K562 (cell line): ENCODE measurements around the gene PPP2R3C. TPM values are rescaled to one million over a fixed set of nuclear protein-coding genes. Genes with fewer than 3 reads are reported as not detected.

Experiments
- ARHGAP35 ChIP-seq: fragments of 450-650 bp; IDR thresholded peaks from 2 replicates; pipeline ENCODE4 v1.6.1; 2018; ENCODE audit not compliant: partially characterized antibody
- ATF2 ChIP-seq: sonication (generic); formaldehyde crosslinking; IDR thresholded peaks from 2 replicates; pipeline ENCODE4 v1.8.1; 2022; ENCODE audit warnings: missing genetic modification reagents
- ATF3 ChIP-seq, 2 experiments: fragments of 450-650 bp in 1 of 2; sonication (generic) in 1 of 2; formaldehyde crosslinking in 1 of 2; IDR thresholded peaks in 1 of 2; conservative IDR thresholded peaks in 1 of 2; 2 replicates each; pipeline versions ENCODE4 v1.6.1 to v1.8.1; 2016 to 2023; ENCODE audit warnings: mild to moderate bottlenecking in 2 of 2, moderate library complexity in 2 of 2, inconsistent platforms in 1 of 2, missing genetic modification reagents in 1 of 2
- BHLHE40 ChIP-seq: IDR thresholded peaks from 2 replicates; pipeline ENCODE4 v1.6.1; 2011; ENCODE audit warnings: low read length, improper control_type of control experiment
- CC2D1A ChIP-seq: fragments of 450-650 bp; IDR thresholded peaks from 2 replicates; pipeline ENCODE4 v1.6.1; 2017; ENCODE audit warnings: mild to moderate bottlenecking
- CREB5 ChIP-seq: fragments of 250-450 bp; sonication (Bioruptor Pico); IDR thresholded peaks from 2 replicates; pipeline ENCODE4 v1.5.0; 2020; ENCODE audit warnings: mild to moderate bottlenecking
- EP300 ChIP-seq: IDR thresholded peaks from 2 replicates; pipeline ENCODE4 v1.6.1; 2012; ENCODE audit warnings: low read length, improper control_type of control experiment
- HLTF ChIP-seq: fragments of 450-650 bp; IDR thresholded peaks from 2 replicates; pipeline ENCODE4 v1.6.1; 2016
- IRF1 ChIP-seq: sonication (generic); formaldehyde crosslinking; IDR thresholded peaks from 2 replicates; pipeline ENCODE4 v1.8.0; 2022; ENCODE audit warnings: missing genetic modification reagents, mild to moderate bottlenecking, borderline replicate concordance
- NCOA1 ChIP-seq: fragments of 450-650 bp; IDR thresholded peaks from 2 replicates; pipeline ENCODE4 v1.6.1; 2016; ENCODE audit warnings: low read depth
- SP2 ChIP-seq: IDR thresholded peaks from 2 replicates; pipeline ENCODE4 v1.6.1; 2011; ENCODE audit warnings: mild to moderate bottlenecking, low read depth, low read length, moderate library complexity; ENCODE audit not compliant: poor library complexity, severe bottlenecking; ENCODE audit errors: extremely low read depth
- TFAP4 ChIP-seq: sonication (generic); formaldehyde crosslinking; IDR thresholded peaks from 2 replicates; pipeline ENCODE4 v1.8.0; 2022; ENCODE audit warnings: missing genetic modification reagents, mild to moderate bottlenecking, moderate library complexity, borderline replicate concordance
- XRCC3 ChIP-seq: fragments of 450-650 bp; IDR thresholded peaks from 2 replicates; pipeline ENCODE4 v1.6.1; 2017; ENCODE audit warnings: mild to moderate bottlenecking, moderate library complexity
- ZBTB5 ChIP-seq: fragments of 450-650 bp; IDR thresholded peaks from 2 replicates; pipeline ENCODE4 v1.6.1; 2017; ENCODE audit warnings: antibody characterized with exemption
- ZNF121 ChIP-seq: sonication (generic); formaldehyde crosslinking; conservative IDR thresholded peaks from 2 replicates; pipeline ENCODE4 v1.8.0; 2022; ENCODE audit warnings: missing genetic modification reagents
- ZNF175 ChIP-seq: fragments of 200-800 bp; sonication (Bioruptor generic); IDR thresholded peaks from 2 replicates; pipeline ENCODE4 v1.6.1; 2016; ENCODE audit warnings: low read depth, mild to moderate bottlenecking, missing genetic modification characterization, missing compliant biosample characterization
- ZNF449 ChIP-seq: fragments of 250-450 bp; sonication (Bioruptor Pico); IDR thresholded peaks from 2 replicates; pipeline ENCODE4 v1.8.0; 2022; ENCODE audit warnings: moderate library complexity, mild to moderate bottlenecking, inconsistent platforms
- ZNF511 ChIP-seq: sonication (generic); formaldehyde crosslinking; IDR thresholded peaks from 2 replicates; pipeline ENCODE4 v1.8.0; 2022; ENCODE audit warnings: mild to moderate bottlenecking, missing genetic modification reagents
- ZNF583 ChIP-seq: fragments of 250-450 bp; sonication (Bioruptor Pico); IDR thresholded peaks from 2 replicates; pipeline ENCODE4 v1.4.0; 2020
- ZNF75A ChIP-seq: fragments of 450-650 bp; formaldehyde crosslinking; IDR thresholded peaks from 2 replicates; pipeline ENCODE4 v1.4.0; 2020; ENCODE audit warnings: mild to moderate bottlenecking
- polyA plus RNA-seq, 8 experiments: library from polyadenylated mRNA; depleted of rRNA in 4 of 8; stranded (reverse) in 5 of 8; unstranded in 3 of 8; fragments of >200 nt; fragmentation: Nextera tagmentation in 2 of 8; fragmentation: Illumina TruSeq in 1 of 8; extraction: Ambion mirVana in 2 of 8; extraction: Trizol in 1 of 8; gene quantifications; 2 replicates each; pipeline versions ENCODE4 v1.2.1 to v1.2.3, GENCODE V29; 2011 to 2014; ENCODE audit warnings: inconsistent platforms in 1 of 8, missing spikeins in 1 of 8
- total RNA-seq, 7 experiments: library from RNA; depleted of rRNA in 6 of 7; stranded (reverse); fragments of >200 nt in 6 of 7; fragmentation: Illumina TruSeq in 2 of 7; extraction: Trizol in 2 of 7; gene quantifications; 2 replicates each; pipeline versions ENCODE4 v1.2.1 to v1.2.3, GENCODE V29; 2011 to 2021; ENCODE audit warnings: low replicate concordance in 1 of 7

Gene PPP2R3C
- total and polyA plus RNA-seq, 9 of the 15 experiments (the other 6 are each of a cell fraction or from before 2014, with no cell fraction given), result 14.7 to 43.3 (median 22.7) TPM

- no peak for TF ChIP-seq ZBTB5
- no peak for TF ChIP-seq ATF2
- no peak for TF ChIP-seq ZNF583 (CRISPR knock-in tag)
- no peak for TF ChIP-seq NCOA1
- TF ChIP-seq IRF1 (CRISPR knock-in tag), result no peak
- TF ChIP-seq BHLHE40, result no peak
- TF ChIP-seq CREB5 (CRISPR knock-in tag), result no peak
- TF ChIP-seq ATF3 (IDR thresholded peaks at IDR 0.05), result peak; percentile 75
- TF ChIP-seq ATF3 (CRISPR knock-in tag; conservative IDR thresholded peaks at IDR 0.05), result no peak
- no peak for TF ChIP-seq ARHGAP35
- no peak for TF ChIP-seq TFAP4 (CRISPR knock-in tag)
- TF ChIP-seq EP300, result peak; percentile 57
- TF ChIP-seq CC2D1A, result peak; percentile 49; the same call in 1 of the 2 replicates
- no peak for TF ChIP-seq ZNF449 (CRISPR knock-in tag)
- TF ChIP-seq SP2, result no peak
- no peak for TF ChIP-seq ZNF75A (CRISPR knock-in tag)
- no peak for TF ChIP-seq XRCC3
- TF ChIP-seq ZNF511 (CRISPR knock-in tag), result no peak
- no peak for TF ChIP-seq ZNF175 (CRISPR knock-in tag)
- TF ChIP-seq ZNF121 (CRISPR knock-in tag), result no peak
- no peak for TF ChIP-seq HLTF
Measured at GRCh38 chr14:35050652-35051051, 71.1 kb downstream of the PPP2R3C start (continued).
